Neuronal stem cell (in vitro differentiated cells): Measurements from ENCODE around the gene KCNT2.

ENCODE experiments used
- DNase-seq: peaks from one replicate; pipeline ENCODE4 v3.0.0-alpha.2; 2013; ENCODE audit warnings: low spot score
- H2AFZ ChIP-seq: one replicate; pipeline ENCODE4 v1.6.1; 2013; ENCODE audit warnings: mild to moderate bottlenecking, low read length, inconsistent platforms
- H2AK5ac ChIP-seq: 2 replicates; pipeline ENCODE4 v1.6.1; 2013; ENCODE audit warnings: low read depth, mild to moderate bottlenecking, inconsistent platforms, low read length, moderate library complexity, mixed read lengths
- H2BK120ac ChIP-seq: 2 replicates; pipeline ENCODE4 v1.6.1; 2013; ENCODE audit warnings: low read depth, mild to moderate bottlenecking, inconsistent platforms, low read length, moderate library complexity, mixed read lengths
- H2BK12ac ChIP-seq: one replicate; pipeline ENCODE4 v1.6.1; 2013; ENCODE audit warnings: low read length, inconsistent platforms
- H2BK15ac ChIP-seq: 2 replicates; pipeline ENCODE4 v1.6.1; 2013; ENCODE audit warnings: mild to moderate bottlenecking, low read length, inconsistent platforms, mixed read lengths
- H2BK5ac ChIP-seq: one replicate; pipeline ENCODE4 v1.6.1; 2013; ENCODE audit warnings: inconsistent platforms, mild to moderate bottlenecking, low read length, moderate library complexity
- H3K14ac ChIP-seq: one replicate; pipeline ENCODE4 v1.6.1; 2013; ENCODE audit warnings: low read length, inconsistent platforms
- H3K18ac ChIP-seq: 2 replicates; pipeline ENCODE4 v1.6.1; 2013; ENCODE audit warnings: low read length, inconsistent platforms
- H3K23ac ChIP-seq: 2 replicates; pipeline ENCODE4 v1.6.1; 2013; ENCODE audit warnings: low read depth, mild to moderate bottlenecking, mixed read lengths, low read length, inconsistent platforms; ENCODE audit not compliant: poor library complexity
- H3K27ac ChIP-seq: replicated peaks from 3 replicates; pipeline ENCODE4 v1.5.1; 2013; ENCODE audit warnings: low read length, inconsistent platforms
- H3K27me3 ChIP-seq, 3 experiments: 2 replicates each; pipeline ENCODE4 v1.6.1; 2013; ENCODE audit warnings: low read length in 3 of 3, mild to moderate bottlenecking in 2 of 3, inconsistent platforms in 1 of 3, low read depth in 1 of 3, mixed read lengths in 1 of 3, moderate library complexity in 1 of 3; ENCODE audit not compliant: control insufficient read depth in 3 of 3, insufficient read depth in 3 of 3
- H3K36me3 ChIP-seq, 2 donors: replicated peaks in 1 of 2; 2 replicates each; pipeline ENCODE4 v1.6.1; 2013; ENCODE audit warnings: low read length in 2 of 2; ENCODE audit not compliant: control insufficient read depth in 2 of 2, insufficient read depth in 2 of 2
- H3K4ac ChIP-seq: 2 replicates; pipeline ENCODE4 v1.6.1; 2013; ENCODE audit warnings: inconsistent platforms, mild to moderate bottlenecking, low read length, moderate library complexity
- H3K4me1 ChIP-seq, 2 donors: 1 replicate in 1 of 2; 2 replicates in 1 of 2; pipeline ENCODE4 v1.6.1; 2013; ENCODE audit warnings: low read length in 2 of 2, low read depth in 1 of 2; ENCODE audit not compliant: control insufficient read depth in 2 of 2, insufficient read depth in 1 of 2
- H3K4me2 ChIP-seq: one replicate; pipeline ENCODE4 v1.6.1; 2013; ENCODE audit warnings: mild to moderate bottlenecking, low read length, inconsistent platforms; ENCODE audit not compliant: insufficient read depth, poor library complexity, severe bottlenecking
- H3K4me3 ChIP-seq, 2 donors: 2 replicates each; pipeline ENCODE4 v1.5.1; 2013; ENCODE audit warnings: low read length in 2 of 2, mild to moderate bottlenecking in 2 of 2, inconsistent platforms in 1 of 2, moderate library complexity in 1 of 2
- H3K79me1 ChIP-seq: one replicate; pipeline ENCODE4 v1.6.1; 2013; ENCODE audit warnings: low read depth, mild to moderate bottlenecking, inconsistent platforms, low read length, moderate library complexity
- H3K9ac ChIP-seq: one replicate; pipeline ENCODE4 v1.6.1; 2013; ENCODE audit warnings: mild to moderate bottlenecking, low read depth, low read length, inconsistent platforms; ENCODE audit not compliant: poor library complexity
- H3K9me3 ChIP-seq, 2 donors: replicated peaks in 1 of 2; 2 replicates each; pipeline versions ENCODE3 to v1.6.1; 2013; ENCODE audit warnings: low read length in 2 of 2, mild to moderate bottlenecking in 2 of 2, inconsistent platforms in 1 of 2, low read depth in 1 of 2, mixed read lengths in 1 of 2, moderate library complexity in 1 of 2; ENCODE audit not compliant: control insufficient read depth in 2 of 2, insufficient read depth in 1 of 2
- H4K8ac ChIP-seq: one replicate; pipeline ENCODE4 v1.6.1; 2013; ENCODE audit warnings: low read depth, mild to moderate bottlenecking, inconsistent platforms, low read length, moderate library complexity
- H4K91ac ChIP-seq: one replicate; pipeline ENCODE4 v1.6.1; 2013; ENCODE audit warnings: low read length, low read depth, mild to moderate bottlenecking, inconsistent platforms; ENCODE audit not compliant: poor library complexity
- WGBS, 2 donors: extraction: QIAGEN DNeasy Blood & Tissue Kit; methylation state at CpG; one replicate each; pipeline ENCODE4 v1.1.7; 2013; ENCODE audit warnings: missing lambda C conversion rate in 2 of 2, mixed read lengths in 1 of 2; ENCODE audit not compliant: insufficient read length in 2 of 2, insufficient replicate concordance in 1 of 2; ENCODE audit errors: extremely low coverage in 2 of 2; 5-methylcytosine and 5-hydroxymethylcytosine counted together

KCNT2 gene

GRCh38 chr1:196372896-196373536 lies 235.2 kb downstream of the KCNT2 start:
- Histone ChIP-seq H2AFZ (no peak overlapping the region), H2AK5ac (no peak overlapping the region), H2BK5ac (no peak overlapping the region), H3K18ac (no peak overlapping the region), H3K23ac (no peak overlapping the region), H3K4me1 (no peaks in the 10 kb centered on the region), H3K4me2 (no peak overlapping the region), H3K27me3 (no peaks in the 10 kb centered on the region), H2BK120ac (no peak overlapping the region), H3K4ac (no peak overlapping the region), H3K14ac (no peak overlapping the region), H4K8ac (no peak overlapping the region), H3K27ac (no peak overlapping the region), H3K9ac (no peak overlapping the region), H3K9me3 (no peaks in the 10 kb centered on the region), H3K36me3 (no peaks in the 10 kb centered on the region), H4K91ac (no peak overlapping the region), H3K79me1 (no peaks in the 10 kb centered on the region), H2BK12ac (no peak overlapping the region), H3K4me3 (no peak overlapping the region), H2BK15ac (no peak overlapping the region)
- DNase-seq = peak; percentile 12
- WGBS, 2 donors = no CpG with 5 or more reads among the region's 2 CpGs

- H4K8ac ChIP-seq = no peak overlapping the region
- no CpG with 5 or more reads among the region's 3 CpGs for WGBS, 2 donors
- no peak overlapping the region for H3K23ac ChIP-seq
- no peaks in the 10 kb centered on the region for H3K9me3 ChIP-seq
- no peak overlapping the region for H3K4me2 ChIP-seq
- no peaks in the 10 kb centered on the region for H3K4me1 ChIP-seq
- no peak overlapping the region for H3K27ac ChIP-seq
- no peak overlapping the region for H2BK12ac ChIP-seq
- H2AFZ ChIP-seq = no peak overlapping the region
- no peak overlapping the region for H2BK15ac ChIP-seq
- no peaks in the 10 kb centered on the region for H3K36me3 ChIP-seq
- H3K27me3 ChIP-seq = no peaks in the 10 kb centered on the region
- H3K4me3 ChIP-seq = no peak overlapping the region
- H3K79me1 ChIP-seq = no peaks in the 10 kb centered on the region
- no peak overlapping the region for H2BK120ac ChIP-seq
- H3K18ac ChIP-seq = no peak overlapping the region
- no peak overlapping the region for H3K4ac ChIP-seq
- H4K91ac ChIP-seq = no peak overlapping the region
- no peak for DNase-seq
- H3K14ac ChIP-seq = no peak overlapping the region
- H2AK5ac ChIP-seq = no peak overlapping the region
- H3K9ac ChIP-seq = no peak overlapping the region
- H2BK5ac ChIP-seq = no peak overlapping the region
These were observed 240.4 kb downstream of the KCNT2 start for GRCh38 chr1:196367838-196368237.

GRCh38 chr1:196366817-196367495 lies 241.3 kb downstream of the KCNT2 start:
- Histone ChIP-seq H3K36me3 (no peaks in the 10 kb centered on the region), H3K79me1 (no peaks in the 10 kb centered on the region), H3K27me3 (no peaks in the 10 kb centered on the region), H3K18ac (no peak overlapping the region), H3K14ac (no peak overlapping the region), H2AFZ (no peak overlapping the region), H2BK15ac (no peak overlapping the region), H4K8ac (no peak overlapping the region), H3K4me2 (no peak overlapping the region), H3K23ac (no peak overlapping the region), H3K27ac (no peak overlapping the region), H2BK12ac (no peak overlapping the region), H3K4me1 (no peaks in the 10 kb centered on the region), H3K9ac (no peak overlapping the region), H3K9me3 (no peaks in the 10 kb centered on the region), H3K4me3 (no peak overlapping the region), H4K91ac (no peak overlapping the region), H2BK120ac (no peak overlapping the region), H2AK5ac (no peak overlapping the region), H2BK5ac (no peak overlapping the region), H3K4ac (no peak overlapping the region)
- WGBS, 2 donors = no CpG with 5 or more reads among the region's 5 CpGs
- no peak for DNase-seq

DNA sequence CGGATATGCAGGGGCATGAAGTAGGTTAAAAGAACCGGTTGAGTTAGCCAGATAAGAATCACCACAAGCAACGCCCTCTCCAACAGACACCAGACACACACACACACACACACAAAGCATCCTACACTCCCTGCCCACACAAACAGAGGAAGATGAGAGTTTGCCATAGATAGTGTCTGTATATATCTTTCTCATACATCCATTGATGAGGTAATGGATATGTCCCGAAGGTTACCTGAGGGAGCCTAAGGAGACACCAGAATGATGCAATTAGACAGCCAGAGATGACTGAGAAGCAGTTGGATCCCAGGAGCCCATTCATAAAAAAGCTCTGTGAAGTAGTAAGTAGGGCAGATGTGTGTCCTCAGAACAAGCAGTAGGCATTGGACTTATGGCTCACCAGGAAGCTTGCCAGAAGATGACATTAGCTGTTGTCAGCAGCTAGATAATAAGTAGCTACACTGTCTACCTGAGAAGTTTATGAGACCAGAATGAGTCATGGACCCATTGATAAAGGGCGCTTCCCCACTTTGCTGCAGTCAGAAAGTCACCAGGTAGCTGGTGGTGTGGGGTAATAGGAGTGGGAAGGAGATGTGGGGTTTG lies 247.0 kb downstream of the KCNT2 start:
- H3K4me3 ChIP-seq = no peak overlapping the region
- H3K4ac ChIP-seq = no peak overlapping the region
- no peak overlapping the region for H3K23ac ChIP-seq
- no peak overlapping the region for H2AK5ac ChIP-seq
- no peak overlapping the region for H2AFZ ChIP-seq
- H3K4me1 ChIP-seq = no peaks in the 10 kb centered on the region
- no peak overlapping the region for H3K27ac ChIP-seq
- H3K14ac ChIP-seq = no peak overlapping the region
- peaks cover 0 to 3% of the 10 kb centered on the region in 2 donors for H3K36me3 ChIP-seq
- H3K9me3 ChIP-seq = no peaks in the 10 kb centered on the region
- no peak overlapping the region for H4K8ac ChIP-seq
- H4K91ac ChIP-seq = no peak overlapping the region
- H2BK5ac ChIP-seq = no peak overlapping the region
- H3K4me2 ChIP-seq = no peak overlapping the region
- no peak overlapping the region for H3K18ac ChIP-seq
- no peak for DNase-seq
- H2BK12ac ChIP-seq = no peak overlapping the region
- no peak overlapping the region for H3K9ac ChIP-seq
- H2BK15ac ChIP-seq = no peak overlapping the region
- no peaks in the 10 kb centered on the region for H3K79me1 ChIP-seq
- no peak overlapping the region for H2BK120ac ChIP-seq
- WGBS, 2 donors = no CpG with 5 or more reads among the region's 5 CpGs
- no peaks in the 10 kb centered on the region for H3K27me3 ChIP-seq
